LNCAP (cell line): Measurements from ENCODE around the gene ARL11.

Source experiments
- CTCF ChIP-seq: fragments of 450-650 bp; IDR thresholded peaks from 2 replicates; pipeline ENCODE4 v1.5.1; 2017; ENCODE audit warnings: mild to moderate bottlenecking

The ARL11 gene

GRCh38 chr13:49625392-49626079 lies 2.8 kb upstream of the ARL11 start:
- no peak for TF ChIP-seq CTCF

GRCh38 chr13:49629196-49629938 lies 1.1 kb downstream of the ARL11 start:
- TF ChIP-seq CTCF: no peak

- TF ChIP-seq CTCF: no peak
These were observed 1.6 kb downstream of the ARL11 start for GRCh38 chr13:49629947-49630346.

GRCh38 chr13:49630580-49630979 lies 2.3 kb downstream of the ARL11 start:
- no peak for TF ChIP-seq CTCF

- TF ChIP-seq CTCF: no peak
These were observed 3.8 kb downstream of the ARL11 start for GRCh38 chr13:49632156-49632555.

GRCh38 chr13:49633710-49634109 lies 5.4 kb downstream of the ARL11 start:
- TF ChIP-seq CTCF: no peak

- TF ChIP-seq CTCF: no peak
These were observed 7.5 kb downstream of the ARL11 start for GRCh38 chr13:49635599-49636433.
